Mammary epithelial cell (primary cell): ENCODE measurements around the gene CEP41.

Experiments used
- CTCF ChIP-seq, 2 donors: IDR thresholded peaks in 1 of 2; conservative IDR thresholded peaks in 1 of 2; 2 replicates each; pipeline ENCODE4 v1.5.1; 2011 to 2012; ENCODE audit warnings: inconsistent platforms in 2 of 2, low read length in 2 of 2, mild to moderate bottlenecking in 2 of 2, control low read depth in 1 of 2, low read depth in 1 of 2; ENCODE audit not compliant: insufficient read depth in 1 of 2; ENCODE audit errors: extremely low read depth in 1 of 2
- EZH2 ChIP-seq: IDR thresholded peaks from 2 replicates; pipeline ENCODE4 v1.6.1; 2012; ENCODE audit warnings: low read length, inconsistent platforms, borderline replicate concordance

GRCh38 chr7:130367836-130368746 is 72.7 kb downstream of the CEP41 start:
- TF ChIP-seq CTCF (conservative IDR thresholded peaks at IDR 0.05 in 1 of 2, IDR thresholded peaks at IDR 0.05 in 1 of 2; ENCODE audit: extremely low read depth in 1 of 2, insufficient read depth in 1 of 2, low read depth in 1 of 2, low read length in 2 of 2) (no peak), EZH2 (no peak)
